NCI-H345 treated with DMSO at 0.1 percent for 48 hours (cell line): ENCODE results near the gene MAPKAPK3.

Experiments
- DNase-seq: peaks from one replicate; lab custom pipeline; 2025; ENCODE audit not compliant: unreplicated experiment; lab: John Stamatoyannopoulos, UW

Gene MAPKAPK3

DNA sequence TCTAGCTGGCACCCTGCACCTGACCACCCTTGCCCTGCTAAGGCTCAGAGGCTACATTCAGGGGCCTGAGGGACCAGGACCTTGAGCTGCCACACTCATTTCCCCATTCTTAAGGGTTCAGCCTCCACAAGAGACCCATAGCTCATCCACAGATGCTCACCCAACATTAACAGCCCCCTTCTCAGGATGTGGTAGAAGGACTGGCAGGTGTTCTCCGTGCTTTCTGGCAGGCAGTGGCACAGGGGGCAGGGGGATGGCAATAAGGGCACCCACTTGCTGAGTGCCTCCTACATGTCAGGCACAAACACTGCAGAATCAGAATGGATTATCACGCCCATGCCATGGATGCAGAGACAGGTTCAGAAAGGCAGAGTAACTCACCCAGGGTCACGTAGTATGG lies 9.4 kb downstream of the MAPKAPK3 start:
- no peak for DNase-seq

DNA sequence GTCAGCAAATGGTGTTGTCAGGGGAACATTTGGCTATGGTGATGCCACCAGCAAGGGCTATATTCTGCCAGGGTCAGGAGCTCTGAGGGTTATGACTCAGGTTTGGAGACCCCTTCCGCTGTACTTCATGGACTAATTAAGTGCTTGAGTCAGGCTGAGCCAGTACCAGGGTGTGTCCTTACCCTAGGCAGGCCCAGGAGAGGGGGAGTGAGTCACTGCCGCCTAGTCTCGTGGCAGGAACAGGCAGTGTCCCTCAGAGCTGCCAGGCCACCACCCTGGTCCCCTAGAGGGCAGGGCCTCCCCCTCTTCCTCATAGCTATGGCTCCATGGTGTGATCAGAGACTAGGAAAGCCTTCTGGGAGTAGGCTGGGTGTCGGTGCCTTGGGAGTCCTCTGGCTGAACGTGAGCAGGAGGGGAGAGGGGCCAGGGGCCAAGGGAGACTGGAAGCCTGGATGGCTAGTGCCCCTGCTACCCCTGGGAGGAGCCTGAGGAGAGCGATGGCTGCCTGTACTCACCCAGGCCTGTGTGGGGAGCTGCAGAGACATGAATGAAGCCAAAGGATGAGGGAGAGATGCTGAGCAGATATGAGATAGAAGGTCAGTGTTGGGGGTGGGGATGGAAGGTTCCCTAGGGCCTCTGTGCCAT lies 10.6 kb downstream of the MAPKAPK3 start:
- no peak for DNase-seq

DNA sequence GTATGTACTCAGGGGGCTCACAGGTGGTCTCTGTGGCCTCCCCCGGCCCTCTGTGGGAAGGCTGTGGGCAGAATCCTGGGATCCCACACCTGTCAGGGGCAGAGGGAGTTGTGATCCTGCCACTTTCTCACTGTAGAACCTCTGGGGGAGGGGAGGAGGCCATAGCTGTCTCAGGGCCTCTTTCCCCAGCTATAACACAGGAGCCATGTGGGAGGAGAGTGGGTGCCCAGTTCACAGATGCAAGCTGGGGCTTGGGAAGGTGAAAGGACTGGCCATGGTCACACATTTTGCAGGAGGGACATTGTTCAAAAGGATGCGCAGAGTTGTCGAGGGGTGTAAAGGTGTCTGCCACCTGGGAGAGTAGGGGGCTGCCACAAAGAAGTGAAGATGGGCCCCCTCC lies 11.7 kb downstream of the MAPKAPK3 start:
- DNase-seq, result no peak

DNA sequence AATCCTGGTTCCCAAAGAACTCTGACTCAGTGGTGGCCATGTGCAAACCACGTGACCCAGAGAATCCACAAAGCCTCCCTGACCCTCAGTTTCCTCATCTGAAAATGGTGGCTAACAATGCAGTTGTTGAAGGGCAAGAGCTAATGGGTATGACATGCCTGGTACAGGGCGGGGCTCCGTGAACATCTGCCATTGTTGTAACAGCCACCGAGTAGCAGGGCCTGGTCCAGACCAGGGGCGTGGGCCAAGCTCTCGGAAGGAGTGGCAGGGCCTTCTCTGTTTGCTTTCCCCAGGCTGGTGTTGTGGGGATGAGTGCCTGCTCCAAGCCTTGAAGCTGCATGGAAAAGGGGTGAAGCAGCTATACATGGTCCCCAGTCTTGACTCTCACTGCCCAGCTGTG lies 13.4 kb downstream of the MAPKAPK3 start:
- DNase-seq, result no peak

DNA sequence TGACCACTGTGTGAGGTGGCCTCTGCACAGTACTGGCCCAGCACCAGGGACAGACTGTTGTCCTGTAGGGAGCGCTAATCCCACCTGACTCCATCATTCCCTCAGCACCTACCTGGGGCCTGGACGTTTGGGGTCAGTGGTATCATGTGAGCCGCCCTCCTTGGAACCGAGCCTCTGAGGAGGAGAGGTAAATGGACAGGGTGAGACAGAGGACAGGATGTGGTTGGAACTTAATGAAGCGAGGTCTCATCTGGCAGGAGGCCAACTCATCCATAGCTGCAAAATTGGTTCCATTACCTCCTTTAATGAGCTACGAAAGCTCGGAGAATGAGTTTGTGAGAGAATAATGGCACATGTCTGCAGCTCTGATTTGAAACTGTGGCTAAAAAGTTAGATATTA lies 13.9 kb downstream of the MAPKAPK3 start:
- no peak for DNase-seq

DNA sequence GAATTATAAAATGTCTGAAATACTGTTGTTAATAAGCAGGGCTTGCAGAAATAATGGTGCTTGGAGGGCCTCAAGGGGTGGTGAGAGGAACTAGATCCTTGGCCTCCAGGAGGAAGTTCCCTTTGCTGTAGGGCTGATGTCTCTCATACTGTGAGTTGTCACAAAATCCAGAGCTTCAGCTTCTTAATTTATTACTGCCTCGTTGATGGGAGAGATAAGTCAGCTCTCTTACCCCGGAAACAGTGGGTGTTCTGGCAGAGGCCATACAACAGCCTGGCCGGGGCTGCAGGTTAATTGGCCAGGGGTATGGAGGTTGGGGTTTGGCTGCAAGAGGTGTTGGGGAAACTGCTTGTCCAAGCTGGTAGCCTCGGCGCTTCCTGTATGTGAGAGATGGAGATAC lies 15.5 kb downstream of the MAPKAPK3 start:
- DNase-seq, result no peak

DNA sequence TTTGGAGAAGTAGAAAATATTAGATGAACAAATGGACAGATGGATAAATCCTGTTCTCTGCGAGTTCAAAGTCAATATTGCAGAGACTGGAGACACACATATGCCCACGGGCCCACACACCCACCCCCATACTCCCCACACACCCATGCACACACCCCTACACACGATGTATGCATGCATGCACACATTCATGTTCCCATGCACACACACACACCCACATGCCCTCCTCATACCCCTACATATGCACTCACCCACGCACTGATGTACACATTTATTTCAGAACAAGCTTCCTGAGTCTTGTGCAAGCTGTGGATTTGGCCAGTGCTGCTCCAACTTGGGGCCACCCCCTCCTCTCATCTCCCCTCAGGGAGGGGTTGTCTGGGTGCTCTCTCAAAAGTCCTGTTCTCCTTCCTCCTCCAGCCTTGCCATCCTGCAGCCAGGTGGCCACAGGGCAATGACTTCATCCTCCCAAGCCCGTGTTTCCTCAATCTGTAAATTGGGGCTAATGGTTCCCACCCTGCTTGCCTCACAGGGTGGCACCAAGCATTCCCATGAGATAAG lies 16.4 kb downstream of the MAPKAPK3 start:
- DNase-seq, result no peak

DNA sequence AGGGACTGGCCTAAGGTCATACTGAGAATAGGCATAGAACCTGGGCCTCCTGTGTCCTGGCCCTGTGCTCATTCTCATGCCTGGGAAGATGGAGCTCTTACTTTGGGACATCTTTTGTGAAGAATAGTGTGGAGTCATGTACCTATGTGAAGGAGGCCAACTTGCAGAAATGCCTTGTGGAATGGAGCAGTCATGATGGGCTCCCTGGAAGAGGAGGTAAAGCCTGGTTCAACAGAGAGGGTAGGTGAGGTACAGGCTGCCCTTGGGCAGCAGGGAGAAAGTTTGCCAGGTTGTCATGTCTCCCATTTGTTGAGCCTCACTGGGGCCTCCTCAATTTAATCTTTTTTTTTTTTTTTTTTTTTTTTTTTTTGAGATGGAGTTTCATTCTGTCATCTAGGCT lies 18.1 kb downstream of the MAPKAPK3 start:
- DNase-seq, result no peak

DNA sequence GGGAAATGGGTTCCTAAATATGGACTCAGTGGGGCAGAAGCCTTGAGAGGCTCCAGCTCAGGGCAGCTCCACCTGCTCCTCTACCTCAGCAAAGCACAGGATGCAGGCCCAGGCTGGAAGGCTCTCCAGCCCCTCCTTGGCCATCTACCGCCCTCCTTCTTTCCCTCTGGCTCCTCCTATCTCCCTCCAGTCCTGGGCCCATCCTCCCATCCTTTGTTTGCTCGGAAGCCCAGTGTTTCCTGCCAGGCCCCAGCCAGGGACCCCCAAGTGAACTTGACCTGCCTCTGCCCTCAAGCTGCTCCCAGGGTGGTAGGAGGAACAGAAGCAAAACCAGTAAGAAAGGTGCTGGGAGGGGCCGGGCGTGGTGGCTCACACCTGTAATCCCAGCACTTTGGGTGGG lies 20.1 kb downstream of the MAPKAPK3 start:
- DNase-seq, result no peak

DNA sequence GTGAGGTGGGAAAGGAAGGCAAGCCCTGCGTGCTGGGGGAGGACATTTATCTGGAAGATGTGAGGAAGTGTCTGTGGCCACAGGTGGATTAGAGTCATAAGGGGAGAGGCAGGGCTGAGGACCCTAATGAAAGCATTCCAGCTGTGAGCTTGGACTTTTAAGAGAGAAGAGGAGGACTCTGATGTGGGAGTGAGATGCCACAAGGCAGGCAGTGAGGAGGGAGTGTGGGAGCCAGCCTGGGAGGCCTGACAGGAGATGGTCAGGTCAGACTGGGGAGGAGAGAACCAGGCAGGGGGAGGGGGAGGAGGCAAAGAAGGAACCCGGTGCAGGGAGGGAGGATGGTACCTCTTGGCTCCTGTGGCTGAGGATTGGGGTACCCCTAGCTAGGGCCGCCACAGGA lies 21.0 kb downstream of the MAPKAPK3 start:
- DNase-seq, result no peak

DNA sequence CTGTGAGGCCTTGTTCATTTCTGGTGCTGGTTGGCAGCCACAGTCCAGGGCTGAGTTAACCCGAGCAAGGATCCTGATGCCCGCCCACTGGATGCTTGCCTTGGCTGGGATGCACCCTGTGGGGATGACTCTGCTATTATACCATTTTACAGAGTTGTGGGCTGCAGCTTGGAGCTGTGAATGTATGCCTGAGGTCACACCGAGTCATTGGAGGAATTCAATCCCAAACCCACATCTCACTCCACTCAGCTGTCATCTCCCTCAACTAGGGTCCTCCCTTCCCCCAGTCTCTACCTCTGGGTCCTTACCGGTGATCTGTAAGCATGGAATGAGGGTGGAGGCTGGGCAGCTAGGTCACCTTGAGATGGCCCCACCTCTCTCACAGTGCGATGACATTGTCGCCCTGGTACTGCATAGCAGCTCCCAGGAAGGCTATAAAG lies 22.1 kb downstream of the MAPKAPK3 start:
- no peak for DNase-seq

DNA sequence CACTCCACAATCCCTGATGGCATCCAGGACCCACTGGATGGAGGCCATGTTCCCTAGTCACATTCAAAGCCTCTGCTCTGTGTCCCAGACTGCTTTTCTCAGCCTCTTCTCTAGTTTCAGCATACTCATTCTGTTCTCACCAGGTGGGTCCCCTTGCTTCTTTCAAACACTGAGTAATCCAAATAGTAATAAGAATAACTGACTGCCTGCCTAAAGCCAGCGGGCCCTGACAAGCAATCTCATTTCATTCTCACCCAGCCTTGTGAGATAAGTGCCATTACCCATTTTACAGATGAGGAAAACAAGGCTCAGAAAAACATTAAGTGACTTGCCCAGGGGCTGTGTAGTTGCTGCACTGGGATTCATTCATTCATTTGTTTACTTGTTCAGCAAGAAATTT lies 25.4 kb downstream of the MAPKAPK3 start:
- DNase-seq, result no peak

DNA sequence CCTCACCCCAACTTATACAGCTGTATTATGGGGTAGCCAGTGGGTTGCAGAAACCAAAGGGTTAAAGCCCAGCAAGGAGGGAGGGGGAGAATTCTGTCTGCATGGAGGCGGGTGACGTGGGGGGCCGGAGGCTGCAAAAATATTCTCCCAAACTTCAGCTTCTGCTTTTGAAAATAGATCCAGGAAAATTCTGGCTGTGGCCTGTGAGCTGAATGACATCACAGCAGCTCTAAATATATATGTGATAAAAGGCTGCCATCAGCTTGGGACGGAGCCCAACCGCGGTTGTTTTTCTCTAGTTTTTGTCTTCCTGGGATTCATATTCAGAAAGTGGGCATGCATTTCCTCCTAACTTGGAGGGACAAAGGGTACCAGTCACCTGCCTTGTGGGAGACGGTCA lies 27.6 kb downstream of the MAPKAPK3 start:
- no peak for DNase-seq

DNA sequence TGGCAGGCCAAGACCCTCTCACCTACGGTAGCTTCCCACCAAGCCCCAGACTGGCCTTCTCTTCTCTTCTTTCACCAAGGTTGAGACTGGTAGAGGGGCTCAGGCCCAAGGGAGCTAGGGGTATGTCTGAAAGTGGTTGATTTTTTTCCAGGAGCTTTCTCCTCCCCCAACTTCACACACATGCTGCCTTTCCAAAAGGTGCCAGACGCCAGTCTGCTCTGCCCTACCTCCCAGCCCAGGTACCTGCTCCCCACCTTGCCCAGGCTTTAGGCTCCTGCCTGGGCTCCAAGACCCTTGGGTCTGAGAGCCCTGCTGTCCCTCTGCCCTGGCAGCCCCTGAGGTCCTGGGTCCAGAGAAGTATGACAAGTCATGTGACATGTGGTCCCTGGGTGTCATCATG lies 28.4 kb downstream of the MAPKAPK3 start:
- no peak for DNase-seq

DNA sequence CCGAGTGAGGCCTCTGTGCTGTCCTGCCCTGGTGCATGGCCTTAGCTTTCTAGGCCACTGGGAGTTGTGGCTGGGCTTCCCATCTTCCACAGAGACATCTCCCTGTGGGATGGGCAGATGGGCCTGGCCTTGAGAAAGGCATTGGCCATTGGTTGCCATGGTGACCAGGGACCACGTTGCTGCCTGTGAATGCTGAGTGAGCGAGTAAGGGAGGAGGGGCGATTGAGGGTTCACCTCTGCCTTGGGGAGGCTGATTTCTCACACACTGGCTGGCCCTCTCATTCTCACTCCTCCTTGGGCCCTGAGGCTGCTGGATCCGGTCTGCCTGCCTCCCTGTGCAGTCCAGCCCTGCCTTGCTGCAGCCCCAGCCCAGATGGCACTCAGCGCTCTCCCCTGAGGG lies 31.4 kb downstream of the MAPKAPK3 start:
- DNase-seq, result no peak

DNA sequence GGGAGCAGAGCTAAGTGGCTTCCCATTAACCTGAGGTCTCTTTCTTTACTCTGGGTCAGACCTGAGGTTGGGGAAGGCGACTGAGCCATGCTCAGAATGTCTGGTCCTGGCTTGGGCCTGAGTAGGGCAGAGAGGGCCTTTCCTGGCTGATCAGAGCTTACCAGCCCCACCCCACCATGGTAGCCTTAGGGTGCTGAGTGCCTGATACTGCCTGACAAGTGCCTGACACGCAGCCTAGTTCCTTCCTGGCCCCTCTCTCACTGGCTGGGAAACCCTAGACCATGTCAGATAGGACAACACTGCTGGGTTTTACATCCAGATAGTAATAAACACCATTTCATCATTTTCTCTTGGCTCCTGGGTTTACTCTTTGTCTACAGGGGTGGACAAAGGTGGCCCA lies 32.0 kb downstream of the MAPKAPK3 start:
- DNase-seq, result no peak

DNA sequence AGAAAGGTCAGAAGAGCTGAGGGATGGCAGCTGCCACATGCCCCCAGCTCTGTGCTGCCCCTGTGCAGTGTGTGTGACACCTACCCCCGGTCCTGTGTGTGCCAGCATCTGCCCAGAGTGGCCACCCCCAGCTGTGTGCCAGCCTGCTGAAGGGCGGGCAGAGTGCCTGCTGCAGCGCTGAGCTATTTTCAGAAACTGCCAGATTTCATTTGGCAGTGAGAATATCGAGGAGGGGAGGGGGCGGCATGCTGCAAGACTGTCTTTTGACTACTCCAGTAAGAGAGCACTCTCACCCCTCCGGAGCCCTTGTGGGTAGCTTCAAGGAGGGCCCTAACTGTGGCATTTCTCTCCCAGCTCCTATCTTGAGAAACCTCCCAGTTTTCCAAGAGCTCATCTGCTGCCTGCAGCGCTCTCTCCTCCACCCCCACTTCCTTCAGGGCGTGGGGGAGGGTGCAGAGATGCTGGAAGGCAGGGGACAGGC lies 32.5 kb downstream of the MAPKAPK3 start:
- DNase-seq, result no peak

DNA sequence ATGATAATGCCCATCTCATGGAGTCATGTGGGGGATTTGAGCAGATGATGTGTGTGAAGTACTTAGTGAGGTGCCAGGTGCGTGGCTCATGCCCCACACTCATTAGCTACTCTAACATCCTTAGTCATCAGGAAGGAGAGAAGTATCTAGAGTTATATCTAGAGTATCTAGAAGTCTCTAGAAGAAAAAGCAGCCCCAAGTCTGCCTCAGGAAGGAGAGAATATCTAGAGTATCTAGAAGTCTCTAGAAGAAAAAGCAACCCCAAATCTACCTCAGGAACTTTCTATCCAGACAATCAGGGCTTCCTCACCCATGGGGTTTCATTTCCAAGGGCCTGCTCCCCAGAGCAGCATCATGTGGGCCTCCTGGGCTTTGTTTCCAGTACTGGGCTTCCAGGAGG lies 33.1 kb downstream of the MAPKAPK3 start:
- no peak for DNase-seq

DNA sequence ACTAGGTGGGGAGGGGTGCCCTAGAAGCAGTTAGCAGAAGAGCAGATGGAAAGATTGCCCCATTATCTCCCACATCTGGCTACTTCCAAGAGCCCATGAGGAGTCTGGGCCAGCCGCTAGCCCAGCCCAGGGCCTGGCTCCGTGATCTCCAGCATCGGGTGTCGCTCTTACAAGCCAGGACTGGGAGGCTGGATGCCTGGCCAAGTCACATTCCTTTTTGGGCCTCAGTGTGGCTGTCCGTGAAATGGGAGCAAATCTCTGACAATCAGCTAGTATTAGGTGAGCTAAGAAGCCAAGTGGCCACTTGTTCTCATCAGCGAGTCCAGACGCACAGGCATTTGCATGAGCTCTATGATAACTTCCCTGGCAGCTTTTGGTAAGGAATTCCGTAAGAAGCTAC lies 34.5 kb downstream of the MAPKAPK3 start:
- DNase-seq, result no peak

DNA sequence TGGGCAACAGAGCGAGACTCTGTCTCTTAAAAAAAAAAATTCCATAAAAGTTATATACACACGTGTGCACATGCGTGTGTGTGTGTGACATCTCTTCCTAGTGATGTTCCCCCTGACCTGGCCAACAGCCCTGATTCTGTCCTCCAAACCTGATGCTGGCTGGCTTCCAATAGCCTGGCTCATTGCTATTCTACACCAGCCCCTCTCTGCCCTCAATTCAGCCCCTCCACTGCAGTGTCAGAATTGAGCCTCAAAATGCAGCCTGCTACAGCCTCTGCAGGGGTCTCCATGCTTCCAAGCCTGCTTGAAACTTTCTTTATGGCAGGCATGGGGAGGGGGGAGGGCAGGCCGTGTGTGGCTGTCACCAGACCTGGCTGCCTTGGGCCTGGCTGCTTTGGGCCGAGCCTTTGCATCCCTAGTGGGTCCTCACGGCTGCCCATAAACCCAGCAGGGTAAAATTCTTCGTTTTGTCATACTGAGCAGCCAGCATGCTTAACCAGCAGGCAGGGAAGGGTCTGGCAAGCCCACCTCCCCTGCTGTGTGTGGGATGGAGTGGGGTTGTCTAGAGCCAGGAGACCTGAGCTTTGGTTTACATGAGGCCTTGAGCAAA lies 35.1 kb downstream of the MAPKAPK3 start:
- DNase-seq, result no peak

DNA sequence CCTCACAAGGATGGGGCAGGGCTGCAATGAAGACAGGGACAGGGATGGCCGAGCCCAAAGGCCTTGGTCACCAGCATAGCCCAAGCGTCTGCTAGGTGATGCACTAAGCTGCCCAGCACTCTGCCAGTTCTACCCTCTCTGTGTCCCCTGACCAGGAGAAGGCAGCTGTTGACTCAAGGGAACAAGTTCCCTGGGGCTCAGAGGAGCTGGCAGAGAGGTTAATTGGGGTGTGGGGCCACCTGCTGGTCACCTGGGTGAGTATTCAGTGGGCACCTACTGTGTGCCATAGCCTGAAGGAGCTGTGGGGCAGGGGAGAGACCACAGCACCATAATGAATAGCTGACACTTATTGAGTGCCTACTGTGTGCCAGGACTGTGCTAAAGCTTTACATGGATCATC lies 35.8 kb downstream of the MAPKAPK3 start:
- DNase-seq, result no peak

DNA sequence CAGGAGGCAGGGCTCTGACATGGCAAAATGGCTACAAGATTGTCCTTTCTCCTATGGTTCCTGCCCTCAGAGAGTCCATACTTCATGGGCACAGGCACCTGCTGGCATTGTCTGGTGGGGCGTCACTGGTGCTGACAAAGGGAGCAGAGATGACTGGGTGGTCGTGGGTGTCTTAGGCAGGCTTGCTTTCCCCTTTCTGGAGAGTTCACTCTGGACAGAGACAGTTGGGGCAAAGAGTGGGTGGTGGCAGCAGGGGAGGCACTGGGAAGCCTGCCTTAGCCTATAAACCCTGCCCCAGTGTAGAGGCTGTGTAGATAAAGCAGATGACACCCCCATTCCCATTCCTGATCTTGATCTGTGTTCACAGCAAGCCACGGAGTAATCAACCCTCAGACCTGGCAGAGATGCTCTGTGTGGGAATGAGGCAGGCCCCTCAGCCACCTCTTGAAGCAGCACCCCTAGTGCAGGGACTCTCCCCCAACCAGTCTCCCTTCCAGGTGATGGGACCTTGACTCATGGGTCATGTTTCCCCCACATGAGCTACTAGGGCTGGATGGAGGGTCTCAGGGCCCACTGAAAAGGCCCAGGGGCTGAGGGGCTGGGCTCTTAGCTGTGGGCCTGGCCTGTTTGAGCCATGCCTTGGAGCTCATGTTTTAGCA lies 37.1 kb downstream of the MAPKAPK3 start:
- no peak for DNase-seq
